ENCODE data around the gene FES.
"Not testable (repeated sequence)": the region's sequence is repeated elsewhere in the genome, so short reads cannot be mapped to it uniquely, and the experiment has no call there.

The FES gene

DNA sequence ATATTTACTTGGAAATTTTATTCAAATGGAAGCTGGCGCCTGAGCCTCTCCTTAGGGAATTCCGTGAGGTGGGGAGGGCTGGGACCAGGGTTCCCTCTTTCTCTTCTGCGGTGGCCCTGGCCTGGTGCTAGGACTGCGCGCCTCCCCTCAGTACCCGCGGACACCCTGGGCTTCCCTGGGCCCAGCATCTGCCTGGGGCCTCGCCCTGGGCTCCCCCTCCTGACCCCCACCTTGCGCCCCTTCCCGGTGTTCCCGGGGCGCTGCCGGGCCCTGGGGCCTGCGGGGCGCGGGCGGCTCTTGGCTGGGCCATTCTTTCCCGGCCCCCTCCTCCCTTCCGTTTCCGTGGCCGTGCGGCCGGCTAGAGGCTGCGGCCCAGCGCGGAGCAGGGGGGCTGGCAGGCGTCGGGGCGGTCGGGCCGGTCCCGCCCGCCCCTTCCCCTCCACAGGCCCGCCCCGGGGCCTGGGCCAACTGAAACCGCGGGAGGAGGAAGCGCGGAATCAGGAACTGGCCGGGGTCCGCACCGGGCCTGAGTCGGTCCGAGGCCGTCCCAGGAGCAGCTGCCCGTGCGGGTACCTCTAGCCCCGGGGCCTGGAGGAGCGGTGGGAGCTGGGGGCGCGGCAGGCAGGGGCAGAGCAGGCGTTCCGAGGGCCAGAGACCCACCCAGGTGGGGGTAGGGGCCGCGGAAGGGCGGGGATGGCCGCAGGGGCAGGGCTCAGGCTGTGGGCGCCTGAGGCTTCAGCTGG lies at the start of gene FES:
FES (plus strand) TSS at position 529 of the 743 bp plus-strand sequence. CDS start 542 bp downstream, outside the sequence.
- DNase-seq: peak; percentile 62

DNA sequence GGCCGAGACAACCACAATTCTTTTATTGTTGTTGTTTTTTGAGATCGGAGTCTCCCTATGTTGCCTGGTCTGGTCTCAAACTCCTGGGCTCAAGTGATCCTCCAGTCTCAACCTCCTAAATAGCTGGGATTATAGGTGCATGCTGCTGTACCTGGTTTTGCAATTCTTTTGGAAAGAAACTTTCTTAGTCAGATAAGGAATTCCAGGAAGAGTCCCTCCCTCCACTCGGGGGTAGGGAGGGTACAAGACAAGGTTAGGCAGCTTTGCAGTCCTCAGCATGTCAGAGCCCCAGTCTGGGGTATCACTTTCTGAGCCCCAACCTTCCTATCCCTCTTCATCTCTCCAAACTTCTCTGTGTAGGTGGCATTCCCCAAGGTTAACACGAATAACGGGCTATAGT lies 49.7 kb upstream of the FES start:
- no peak for DNase-seq

GRCh38 chr15:90836296-90836871 lies 47.9 kb upstream of the FES start:
- no peak for DNase-seq

DNA sequence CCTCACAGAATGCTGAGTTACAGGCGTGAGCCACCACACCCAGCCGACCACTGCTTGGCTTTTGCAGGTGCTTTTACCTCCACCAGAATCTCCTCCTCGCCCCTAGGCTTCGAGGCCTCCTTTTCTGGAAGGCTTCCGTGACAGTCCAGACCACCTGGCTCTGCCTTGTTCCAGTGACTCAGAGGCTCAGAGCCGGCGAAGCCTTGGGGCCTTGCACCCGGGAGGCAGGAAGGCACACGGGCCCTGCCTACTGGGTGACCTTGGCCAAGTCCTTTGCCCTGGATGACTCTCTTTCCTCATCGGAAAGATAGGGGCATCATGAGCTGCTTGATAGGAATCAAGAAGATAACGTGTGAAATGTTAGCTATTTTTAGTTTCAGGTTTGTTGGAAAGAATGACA lies 47.2 kb upstream of the FES start:
- DNase-seq: no peak

DNA sequence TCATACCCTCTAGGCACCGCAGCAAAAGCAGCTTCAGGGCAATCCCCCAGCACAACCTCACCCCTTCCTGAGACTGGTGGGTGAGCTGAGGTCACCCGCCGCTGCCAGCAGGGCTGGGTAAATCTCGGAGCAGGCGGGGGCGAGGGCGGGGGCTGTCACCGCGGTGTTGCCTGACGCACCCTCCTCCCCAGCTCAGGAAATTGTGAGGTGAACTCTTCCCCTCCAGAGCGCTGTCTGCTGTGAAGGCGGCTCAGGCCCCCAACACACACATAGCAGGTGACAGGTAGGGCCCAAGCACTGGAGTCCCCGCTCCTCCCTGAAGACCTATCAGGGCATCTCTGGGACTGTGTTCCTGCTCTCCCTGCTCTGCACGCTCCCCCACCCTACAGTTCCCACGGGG lies 46.2 kb upstream of the FES start:
- no peak for DNase-seq

DNA sequence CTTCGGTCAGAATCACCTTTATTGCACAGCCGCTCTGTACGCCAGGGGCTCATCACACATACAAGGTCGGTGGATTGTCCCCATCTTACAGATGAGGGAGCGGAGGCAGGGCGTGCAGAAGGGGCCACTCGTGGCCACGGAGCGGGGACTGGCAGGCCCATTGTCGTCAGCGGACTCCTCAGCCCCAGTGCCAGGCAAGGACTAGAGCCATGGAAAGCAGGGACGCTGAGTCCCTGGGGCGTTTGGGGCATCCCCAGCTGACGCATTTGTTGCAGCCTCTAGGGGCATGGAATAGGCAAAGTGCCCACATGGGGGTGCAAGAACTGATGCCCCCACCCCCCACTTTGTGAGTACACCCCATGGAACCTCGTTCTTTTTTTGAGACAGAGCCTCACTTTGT lies 45.8 kb upstream of the FES start:
- DNase-seq: no peak

DNA sequence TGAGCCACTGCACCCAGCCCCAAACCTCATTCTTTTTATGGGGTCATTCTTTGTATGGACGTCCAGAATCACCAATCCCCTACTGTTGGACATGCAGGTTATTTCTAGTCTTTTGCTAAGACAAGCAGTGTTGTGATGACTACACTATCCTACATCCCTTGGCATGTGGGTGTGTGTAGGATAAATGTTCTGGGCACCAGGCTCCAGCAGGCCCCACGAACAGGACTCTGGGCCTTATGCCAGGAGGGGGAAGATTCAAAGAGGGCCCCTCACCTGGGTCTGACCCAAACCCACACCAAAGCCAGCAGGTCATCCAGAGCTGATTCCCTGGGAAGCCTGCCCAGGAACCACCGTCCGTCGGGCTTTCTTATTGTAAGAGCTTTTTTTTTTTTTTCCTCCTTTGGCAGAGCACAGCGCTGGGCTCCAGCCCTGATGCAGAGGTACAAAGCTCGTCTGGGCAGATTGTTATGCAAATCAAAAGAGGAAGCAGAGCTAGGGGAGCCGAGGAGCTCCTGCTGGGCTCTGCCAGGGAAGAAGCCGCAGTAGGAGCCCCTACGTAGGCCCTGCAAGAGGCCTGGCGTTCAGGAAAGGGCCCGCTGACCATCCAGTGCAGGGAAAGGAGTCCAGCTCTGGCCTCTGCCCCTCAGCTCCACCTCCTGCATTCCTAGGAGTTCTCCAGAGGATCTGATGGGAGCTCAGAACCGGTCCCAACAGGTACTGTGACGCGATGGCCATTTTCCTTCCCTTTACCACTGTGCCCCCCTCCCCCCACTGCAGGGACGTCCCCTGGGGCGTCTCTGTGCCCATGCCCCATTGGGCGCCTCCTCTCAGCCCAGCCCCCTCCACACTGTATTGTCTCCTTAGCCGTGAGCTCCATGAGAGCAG lies 44.9 kb upstream of the FES start:
- peak; percentile 82 for DNase-seq

DNA sequence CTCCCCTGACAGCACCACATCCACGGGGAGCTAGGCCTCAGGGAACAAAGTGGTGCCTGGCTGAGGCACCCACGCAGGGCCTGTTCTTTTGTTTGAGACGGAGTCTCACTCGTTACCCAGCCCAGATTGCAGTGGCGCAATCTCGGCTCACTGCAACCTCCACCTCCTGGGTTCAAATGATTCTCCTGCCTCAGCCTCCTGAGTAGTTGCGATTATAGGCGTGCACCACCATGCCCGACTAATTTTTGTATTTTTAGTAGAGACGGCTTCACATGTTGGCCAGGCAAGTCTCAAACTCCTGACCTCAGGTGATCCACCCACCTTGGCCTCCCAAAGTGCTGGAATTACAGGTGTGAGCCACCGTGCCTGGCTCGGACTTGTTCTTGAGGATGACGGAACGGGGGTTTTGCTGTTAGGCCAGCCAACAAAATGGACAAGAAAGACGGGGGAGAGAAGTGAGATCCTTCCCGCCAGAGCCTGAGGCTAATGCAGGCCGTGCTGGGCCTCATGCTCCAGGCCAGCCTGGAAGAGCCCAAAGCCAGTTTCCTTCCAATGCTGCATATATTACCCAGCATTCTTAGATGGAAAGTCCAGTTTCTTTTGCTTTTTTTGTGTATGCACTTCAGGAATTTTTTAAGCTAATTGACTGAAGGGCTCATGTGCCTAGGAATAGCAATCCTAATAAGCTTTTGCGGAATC lies 44.0 kb upstream of the FES start:
- no peak for DNase-seq

DNA sequence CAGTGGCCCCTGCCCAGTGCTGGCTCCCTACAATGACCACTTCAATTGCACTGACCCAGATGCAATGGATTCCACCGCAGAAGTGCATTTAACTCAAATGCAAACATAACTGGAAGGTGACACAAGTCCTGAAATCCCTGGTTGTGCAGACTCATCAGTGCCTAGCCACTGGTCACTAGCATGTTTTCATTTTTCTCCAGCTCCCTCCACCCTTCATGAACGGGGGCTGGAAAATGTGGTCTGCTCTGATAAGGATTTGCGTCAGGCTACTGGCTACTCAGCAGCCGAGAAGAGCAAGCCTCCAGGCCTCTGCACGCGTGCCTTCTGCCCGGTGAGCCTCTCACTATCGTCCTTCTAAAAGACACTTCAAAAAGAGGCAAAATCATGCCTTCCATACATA lies 43.4 kb upstream of the FES start:
- DNase-seq: peak; percentile 19

GRCh38 chr15:90844696-90845095 lies 39.6 kb upstream of the FES start:
- DNase-seq: peak; percentile 8

GRCh38 chr15:90845201-90845949 lies 38.9 kb upstream of the FES start:
- peak; percentile 56 for DNase-seq

DNA sequence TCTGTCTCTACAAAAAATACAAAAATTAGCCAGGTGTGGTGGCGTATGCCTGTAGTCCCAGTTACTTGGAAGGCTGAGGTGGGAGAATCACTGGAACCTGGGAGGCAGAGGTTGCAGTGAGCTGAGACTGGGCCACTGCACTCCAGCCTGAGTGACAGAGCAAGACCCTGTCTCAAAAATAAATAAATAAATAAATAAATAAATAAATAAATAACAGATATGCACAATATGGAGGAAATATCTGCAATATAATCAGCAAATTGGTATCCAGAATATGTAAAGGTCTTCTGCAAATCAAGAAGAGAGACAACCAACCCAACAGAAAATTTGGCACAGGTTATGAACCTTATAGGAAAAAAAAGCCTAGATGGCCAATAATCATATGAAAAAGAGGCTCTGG lies 34.9 kb upstream of the FES start:
- DNase-seq: not testable (repeated sequence)

- no peak for DNase-seq
Observed at GRCh38 chr15:90851114-90851513, 33.2 kb upstream of the FES start.

- DNase-seq: no peak
Observed at GRCh38 chr15:90851940-90852339, 32.4 kb upstream of the FES start.

GRCh38 chr15:90855139-90855538 lies 29.2 kb upstream of the FES start:
- no peak for DNase-seq

DNA sequence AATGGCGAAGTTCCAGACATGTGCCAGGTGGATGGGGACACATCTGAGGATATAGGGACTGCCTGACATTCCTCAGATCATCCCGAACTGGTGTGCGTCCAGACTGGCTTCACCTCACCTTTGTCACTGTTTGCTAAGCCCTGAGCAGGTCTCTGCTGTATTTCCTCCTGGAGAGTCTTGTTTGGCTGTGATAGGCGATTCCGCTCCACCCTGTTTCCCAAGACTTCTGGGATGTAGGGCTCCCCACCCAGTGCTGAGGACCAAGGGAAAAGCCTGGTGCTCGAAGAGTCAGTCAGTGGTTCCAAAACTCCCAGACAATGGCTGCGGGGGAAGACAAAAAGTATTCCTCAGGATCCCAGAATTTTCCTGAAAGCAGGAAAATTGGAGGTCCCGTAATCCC lies 27.0 kb upstream of the FES start:
- no peak for DNase-seq

GRCh38 chr15:90857883-90858443 lies 26.3 kb upstream of the FES start:
- DNase-seq: no peak

DNA sequence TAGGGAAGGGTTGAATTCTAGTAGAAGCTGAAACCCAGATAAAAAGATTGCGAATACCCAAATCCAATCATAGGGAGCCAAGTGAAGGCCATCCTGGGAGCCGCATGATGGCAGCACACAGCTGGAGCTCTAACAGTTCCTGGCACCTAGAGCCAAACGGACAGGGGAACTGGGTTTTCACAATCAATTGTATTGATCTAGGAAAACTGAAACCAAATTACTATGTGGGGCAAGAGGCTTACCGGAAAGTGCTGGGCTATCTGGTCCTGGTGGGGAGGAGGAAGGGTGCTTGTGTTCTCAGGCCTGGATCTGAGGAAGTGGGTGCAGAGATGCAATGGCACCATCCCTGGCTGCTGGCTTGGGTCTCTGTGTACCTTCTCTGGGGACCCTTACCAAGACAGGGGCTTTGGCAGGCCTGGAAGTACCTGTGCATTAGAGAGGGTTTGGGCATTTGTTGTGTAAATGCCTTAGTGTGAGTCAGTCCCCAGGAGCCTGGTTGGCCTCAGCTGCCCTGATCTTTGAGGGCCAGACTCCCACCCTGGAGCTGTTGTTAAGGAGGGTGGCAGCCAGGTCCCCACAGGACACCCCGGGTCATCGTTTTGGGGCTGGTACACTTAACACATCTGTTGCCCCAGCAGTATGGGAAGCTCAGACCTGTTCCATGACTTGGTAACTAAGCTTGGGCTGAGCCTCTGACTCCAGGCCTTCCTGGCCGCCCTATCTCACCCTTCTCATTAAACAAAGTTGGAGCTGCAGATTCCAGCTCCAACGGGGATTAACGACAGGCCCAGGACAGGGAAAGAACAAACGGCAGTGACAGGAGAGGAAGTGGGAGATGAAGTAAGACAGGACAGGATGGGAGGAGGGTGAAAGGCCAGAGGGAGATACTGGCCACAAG lies 24.8 kb upstream of the FES start:
- peak; percentile 35 for DNase-seq

DNA sequence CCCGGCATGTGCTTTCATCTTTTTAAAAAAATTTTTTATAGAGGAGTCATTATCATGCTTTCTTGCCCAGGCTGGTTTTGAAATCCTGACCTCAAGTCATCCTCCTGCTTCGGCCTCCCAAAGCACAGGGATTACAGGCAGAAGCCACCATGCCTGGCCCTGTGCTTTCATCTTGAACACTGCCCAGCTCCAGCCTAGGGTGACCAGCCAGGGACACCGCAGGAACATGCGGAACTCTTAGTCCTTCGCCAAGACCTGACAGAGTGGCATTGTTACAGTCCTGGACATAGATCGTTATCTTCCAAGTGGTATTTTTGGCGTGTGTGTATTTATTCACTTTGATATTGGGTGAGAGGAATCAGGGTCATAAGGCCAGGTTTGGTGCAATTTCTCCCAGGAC lies 23.9 kb upstream of the FES start:
- DNase-seq: no peak

GRCh38 chr15:90860942-90861675 lies 23.2 kb upstream of the FES start:
- no peak for DNase-seq

All from GF-D8 (cell line).